HK-2 (cell line): ENCODE results near the gene LRPAP1.
"Not testable (repeated sequence)": the region's sequence is repeated elsewhere in the genome, so short reads cannot be mapped to it uniquely, and the experiment has no call there.

Experiments used
- DNase-seq: peaks from one replicate; pipeline ENCODE4 v3.0.0-alpha.2; 2018; ENCODE audit not compliant: unreplicated experiment

The LRPAP1 gene

GRCh38 chr4:3562127-3562526 is 29.9 kb upstream of the LRPAP1 start:
- not testable (repeated sequence) for DNase-seq

GRCh38 chr4:3560465-3560864 is 28.2 kb upstream of the LRPAP1 start:
- not testable (repeated sequence) for DNase-seq

- DNase-seq = not testable (repeated sequence)
Observed at GRCh38 chr4:3559381-3560290, 27.4 kb upstream of the LRPAP1 start.

GRCh38 chr4:3558514-3558836 is 26.3 kb upstream of the LRPAP1 start:
- DNase-seq = not testable (repeated sequence)

- not testable (repeated sequence) for DNase-seq
Observed at GRCh38 chr4:3557676-3558513, 25.7 kb upstream of the LRPAP1 start.

- DNase-seq = not testable (repeated sequence)
Observed at GRCh38 chr4:3557088-3557492, 24.9 kb upstream of the LRPAP1 start.

- DNase-seq = not testable (repeated sequence)
Observed at GRCh38 chr4:3556244-3556867, 24.1 kb upstream of the LRPAP1 start.

- not testable (repeated sequence) for DNase-seq
Observed at GRCh38 chr4:3555459-3556070, 23.3 kb upstream of the LRPAP1 start.

GRCh38 chr4:3551366-3551765 is 19.1 kb upstream of the LRPAP1 start:
- DNase-seq = not testable (repeated sequence)

- not testable (repeated sequence) for DNase-seq
Observed at GRCh38 chr4:3550792-3551325, 18.6 kb upstream of the LRPAP1 start.

GRCh38 chr4:3550041-3550440 is 17.8 kb upstream of the LRPAP1 start:
- DNase-seq = not testable (repeated sequence)

- not testable (repeated sequence) for DNase-seq
Observed at GRCh38 chr4:3549694-3550001, 17.4 kb upstream of the LRPAP1 start.

- DNase-seq = not testable (repeated sequence)
Observed at GRCh38 chr4:3548991-3549693, 16.9 kb upstream of the LRPAP1 start.

- DNase-seq = not testable (repeated sequence)
Observed at GRCh38 chr4:3546721-3547120, 14.5 kb upstream of the LRPAP1 start.

- not testable (repeated sequence) for DNase-seq
Observed at GRCh38 chr4:3545351-3545750, 13.1 kb upstream of the LRPAP1 start.

GRCh38 chr4:3544259-3545025 is 12.2 kb upstream of the LRPAP1 start:
- DNase-seq = not testable (repeated sequence)

GRCh38 chr4:3543415-3543814 is 11.2 kb upstream of the LRPAP1 start:
- not testable (repeated sequence) for DNase-seq

GRCh38 chr4:3538906-3539305 is 6.7 kb upstream of the LRPAP1 start:
- not testable (repeated sequence) for DNase-seq

- DNase-seq = not testable (repeated sequence)
Observed at GRCh38 chr4:3535812-3536211, 3.6 kb upstream of the LRPAP1 start.

GRCh38 chr4:3533423-3533820 is 1.2 kb upstream of the LRPAP1 start:
- no peak for DNase-seq
